Superior temporal gyrus (tissue), 1 donor: ENCODE measurements around the gene SRPK3.

ENCODE experiments used
- DNase-seq: peaks from one replicate; pipeline ENCODE4 v3.0.0-alpha.2; 2016; ENCODE audit errors: extremely low spot score

The SRPK3 gene

DNA sequence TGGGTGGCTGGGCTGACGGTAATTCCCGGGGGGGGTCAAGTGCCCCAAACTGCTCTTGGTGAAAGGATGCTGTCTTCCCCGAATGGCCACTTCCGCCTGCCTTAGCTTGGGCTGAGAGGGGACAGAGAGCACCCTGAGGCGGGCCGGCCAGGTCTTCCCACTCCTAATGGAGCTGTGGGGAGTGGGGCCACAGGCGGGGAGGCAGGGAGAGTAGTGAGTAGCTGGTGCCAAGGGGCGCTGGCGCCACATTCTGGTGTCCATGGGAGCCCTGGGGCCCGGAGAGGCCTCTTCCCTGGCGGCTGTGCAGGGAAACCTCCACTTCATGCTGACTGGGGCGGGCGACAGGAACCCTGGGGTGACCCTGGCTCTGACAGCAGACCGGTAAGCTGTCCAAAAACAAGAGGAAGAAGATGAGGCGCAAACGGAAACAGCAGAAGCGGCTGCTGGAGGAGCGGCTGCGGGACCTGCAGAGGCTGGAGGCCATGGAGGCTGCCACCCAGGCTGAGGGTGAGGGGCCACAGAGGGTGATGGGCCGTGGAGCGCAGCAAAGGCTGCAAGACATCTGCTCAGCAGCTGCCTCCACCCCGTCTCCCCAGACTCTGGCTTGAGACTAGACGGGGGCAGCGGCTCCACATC, 2.7 kb downstream of the SRPK3 start:
- no peak for DNase-seq

DNA sequence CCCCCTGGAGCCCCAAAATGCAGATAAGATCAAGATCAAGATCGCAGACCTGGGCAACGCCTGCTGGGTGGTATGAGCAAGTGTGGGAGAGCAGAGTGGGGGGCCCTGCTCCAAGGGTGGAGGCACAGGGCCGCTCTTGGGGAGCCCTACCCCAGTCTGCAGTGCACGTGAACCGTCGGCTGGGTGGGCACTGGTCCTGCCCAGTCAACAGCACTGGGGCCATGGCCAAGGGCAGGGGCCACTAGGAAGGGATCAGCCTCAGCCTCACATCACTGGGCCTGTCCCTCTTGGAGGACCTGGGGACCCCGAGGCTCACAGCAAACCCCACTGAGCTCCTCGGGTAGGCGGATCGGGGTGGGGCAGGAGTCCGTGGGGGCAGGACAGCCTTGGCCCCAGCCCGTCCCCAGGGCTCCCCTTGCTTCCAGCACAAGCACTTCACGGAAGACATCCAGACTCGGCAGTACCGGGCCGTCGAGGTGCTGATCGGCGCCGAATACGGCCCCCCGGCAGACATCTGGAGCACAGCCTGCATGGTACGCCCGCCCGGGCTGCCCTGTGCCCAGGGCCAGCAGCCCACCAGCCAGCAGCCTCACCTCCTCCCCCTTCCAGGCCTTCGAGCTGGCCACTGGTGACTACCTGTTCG, 3.6 kb downstream of the SRPK3 start:
- no peak for DNase-seq

DNA sequence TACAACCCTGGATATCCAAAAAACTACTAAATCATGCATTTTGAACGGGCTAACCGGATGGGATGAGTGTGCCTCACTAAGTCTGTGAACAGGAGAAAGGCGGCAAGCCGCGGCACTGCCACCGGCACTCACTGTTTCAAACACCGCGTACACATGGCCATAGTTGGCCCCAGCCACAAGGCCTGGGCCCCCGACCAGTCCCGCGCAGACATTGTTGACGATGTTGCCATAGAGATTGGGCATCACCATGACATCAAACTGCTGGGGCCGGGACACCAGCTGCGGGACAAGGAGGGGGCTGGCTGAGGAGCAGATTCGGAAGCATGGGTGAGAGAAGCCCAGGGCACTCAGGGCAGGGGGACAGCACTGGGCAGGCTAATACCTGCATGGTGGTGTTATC, 5.8 kb downstream of the SRPK3 start:
- DNase-seq: no peak

- no peak for DNase-seq
Measured at GRCh38 chrX:153789654-153790053, 8.8 kb downstream of the SRPK3 start.

GRCh38 chrX:153791104-153791852, 10.4 kb downstream of the SRPK3 start:
- no peak for DNase-seq

- no peak for DNase-seq
Measured at GRCh38 chrX:153792368-153792767, 11.5 kb downstream of the SRPK3 start.

DNA sequence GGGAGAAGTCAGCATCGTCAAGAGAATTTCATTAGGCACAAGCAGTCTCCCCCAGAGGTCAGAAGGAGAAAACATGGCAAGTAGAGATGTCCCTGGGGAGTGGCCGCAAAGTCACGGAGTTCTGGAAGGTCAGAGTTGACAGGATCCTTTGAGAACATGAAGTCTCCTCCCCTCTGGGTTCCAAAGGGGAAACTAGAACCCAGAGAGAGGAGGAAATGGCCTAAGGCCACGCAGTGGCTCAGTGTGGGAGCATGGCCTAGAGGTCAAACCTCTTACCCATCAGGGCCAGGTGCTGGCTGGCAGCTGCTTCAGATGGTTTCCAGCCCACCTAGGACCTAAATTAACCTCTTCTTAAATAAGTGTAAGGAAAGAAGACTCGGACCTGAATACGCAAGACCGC, 12.4 kb downstream of the SRPK3 start:
- DNase-seq: no peak

- peak; percentile 91 for DNase-seq
Measured at GRCh38 chrX:153794018-153794896, 13.4 kb downstream of the SRPK3 start, which contains the start of the genes IDH3G and SSR4. Gene IDH3G (minus strand): TSS chrX:153794375. CDS start chrX:153794326, 49 bp downstream. Gene SSR4 (plus strand): TSS chrX:153794668. CDS start chrX:153794688, 20 bp downstream.

DNA sequence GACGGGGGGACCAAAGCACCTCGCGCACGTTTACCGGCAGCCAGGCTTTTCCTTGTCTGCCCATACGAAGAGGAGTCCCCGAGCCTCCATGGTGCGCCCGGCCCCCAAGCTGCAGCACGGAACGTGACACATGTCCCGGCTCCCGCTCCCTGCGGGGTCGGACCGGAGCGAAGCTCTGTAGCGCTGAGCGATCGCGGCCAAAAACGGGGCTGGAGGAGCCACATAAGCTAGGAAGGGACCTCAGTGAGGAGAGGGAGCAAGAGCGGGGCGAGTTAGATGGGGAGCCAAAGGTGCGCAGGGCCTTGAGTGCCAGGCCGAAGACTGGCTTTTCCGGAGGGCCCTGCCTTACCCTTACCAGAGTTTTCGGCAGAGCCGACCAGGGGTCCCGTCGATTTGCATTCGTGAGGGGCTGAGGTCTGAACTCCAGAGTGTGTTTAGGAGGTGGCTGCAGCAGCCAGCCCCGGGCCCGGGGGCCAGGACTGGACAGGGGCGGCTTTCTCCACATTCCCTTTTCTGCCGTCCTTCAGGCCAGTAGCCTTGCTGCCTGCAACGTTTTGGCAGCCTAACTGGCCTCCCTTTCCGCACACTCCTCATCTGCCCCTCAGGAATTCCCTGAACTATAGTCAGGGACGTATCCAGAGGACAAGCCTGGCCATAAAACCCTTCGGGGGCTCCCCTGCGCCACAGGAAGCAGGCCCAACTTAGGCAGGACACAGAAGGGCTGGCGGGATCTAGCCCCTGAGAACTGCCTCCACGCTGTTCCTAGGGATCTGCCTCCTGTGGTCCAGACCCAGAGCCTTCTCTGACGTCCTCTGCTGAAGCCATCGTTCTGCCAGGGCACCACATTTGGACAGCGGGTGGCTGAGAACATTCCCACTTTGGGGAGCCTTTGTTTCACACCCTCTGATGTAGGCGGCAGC, 14.3 kb downstream of the SRPK3 start:
- DNase-seq: no peak

- no peak for DNase-seq
Measured at GRCh38 chrX:153797415-153798015, 16.7 kb downstream of the SRPK3 start.

GRCh38 chrX:153799326-153799725, 18.5 kb downstream of the SRPK3 start:
- no peak for DNase-seq

GRCh38 chrX:153800177-153800722, 19.4 kb downstream of the SRPK3 start:
- no peak for DNase-seq

DNA sequence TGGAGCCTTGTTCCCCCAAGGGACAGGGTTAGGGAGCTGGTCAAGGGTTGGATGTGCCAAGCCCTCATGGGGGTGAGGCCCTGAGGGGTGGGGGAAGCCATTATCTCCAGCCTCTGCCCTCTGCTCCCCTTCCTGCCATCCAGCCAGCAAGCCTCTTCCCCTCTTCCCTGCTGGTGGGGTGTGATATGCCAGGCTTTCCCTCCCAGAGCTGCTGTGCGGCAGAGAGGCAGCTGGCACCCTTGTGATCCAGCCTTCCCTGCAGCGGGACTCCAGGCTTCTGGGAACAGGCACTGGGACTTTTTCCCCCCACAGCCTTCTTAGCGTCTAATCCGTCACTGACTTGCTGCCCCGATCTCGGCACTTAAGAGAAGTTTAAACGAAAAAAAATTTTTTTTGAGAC, 19.9 kb downstream of the SRPK3 start:
- no peak for DNase-seq

- no peak for DNase-seq
Measured at GRCh38 chrX:153801669-153802068, 20.8 kb downstream of the SRPK3 start.

DNA sequence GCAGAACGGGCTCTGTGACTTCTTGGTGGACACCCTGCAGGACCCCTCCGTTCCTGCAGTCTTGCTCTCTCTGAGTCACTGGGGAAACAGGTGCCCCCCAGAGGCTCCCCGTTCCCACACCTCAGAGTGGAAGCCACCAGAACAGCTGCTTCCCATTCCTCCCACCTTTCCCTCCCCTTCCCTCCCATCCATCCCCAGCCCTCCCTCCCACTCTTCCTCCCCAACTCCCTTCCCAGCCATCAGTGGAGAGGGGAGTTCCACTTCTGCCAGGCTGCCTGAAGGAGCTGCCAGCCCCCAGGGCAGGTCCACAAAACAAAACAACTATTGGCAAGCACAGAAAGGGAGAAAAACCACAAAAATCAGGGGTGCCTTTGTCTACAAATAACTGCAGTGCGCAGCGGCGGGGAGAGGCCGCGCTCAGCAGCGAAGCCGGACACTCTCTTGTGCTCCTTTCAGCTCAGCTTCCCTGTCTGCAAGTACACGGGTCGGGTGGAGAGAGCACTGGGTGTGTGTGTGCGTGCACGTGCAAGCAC, 21.7 kb downstream of the SRPK3 start:
- DNase-seq: no peak

DNA sequence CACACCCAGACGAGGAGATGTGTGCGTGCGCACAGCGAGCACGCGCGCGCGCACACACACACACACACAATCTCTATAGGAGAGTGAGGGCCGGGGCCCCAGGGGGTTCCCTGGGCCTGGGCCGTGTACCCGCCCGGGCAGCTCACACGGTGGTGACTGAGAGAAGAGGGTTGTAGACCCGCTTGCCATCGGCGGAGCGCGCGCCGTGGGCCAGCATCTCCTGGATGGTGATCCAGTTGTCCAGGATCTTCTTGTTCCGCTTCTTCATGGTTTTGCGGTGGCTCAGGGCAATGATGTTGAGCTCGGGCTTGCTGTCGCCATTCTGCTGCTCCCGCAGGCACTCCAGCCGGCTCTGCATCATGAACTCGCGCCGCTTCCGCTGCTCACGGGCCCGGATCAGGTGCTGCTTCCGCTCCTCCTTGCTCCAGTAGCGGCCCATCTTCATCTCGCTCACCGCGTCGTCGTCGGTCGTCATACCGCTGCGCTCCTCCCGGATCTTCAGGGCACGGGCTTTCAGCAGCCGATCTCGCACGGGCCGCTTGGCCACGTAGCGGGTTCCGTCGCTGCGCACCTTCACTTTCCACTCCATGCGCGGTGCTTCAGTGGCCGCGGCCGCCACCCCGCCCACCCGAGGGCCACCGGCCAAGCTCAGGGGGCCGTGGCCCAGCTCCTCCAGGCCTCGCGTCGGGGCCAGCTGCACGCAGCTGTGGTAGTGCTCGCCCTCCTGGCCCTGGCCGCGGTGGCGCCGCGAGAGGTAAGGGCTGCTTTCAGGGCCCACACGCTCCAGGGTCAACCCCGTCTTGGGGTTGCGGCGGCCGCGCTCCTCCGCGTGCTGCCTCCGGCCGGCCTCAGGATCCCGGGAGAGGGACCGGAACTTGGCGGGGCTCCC, 22.6 kb downstream of the SRPK3 start:
- DNase-seq: no peak

GRCh38 chrX:153804100-153804595, 23.3 kb downstream of the SRPK3 start:
- no peak for DNase-seq

GRCh38 chrX:153804621-153805020, 23.8 kb downstream of the SRPK3 start:
- DNase-seq: no peak

GRCh38 chrX:153805436-153805835, 24.6 kb downstream of the SRPK3 start:
- DNase-seq: no peak
